IMR-90 (cell line): ENCODE measurements around the gene PHF21B.

Experiments
- CHD1 ChIP-seq: IDR thresholded peaks from 2 replicates; pipeline ENCODE4 v1.6.1; 2012; ENCODE audit warnings: low read depth, low read length, improper control_type of control experiment
- FOS ChIP-seq: fragments of 150-350 bp; IDR thresholded peaks from 2 replicates; pipeline ENCODE4 v1.6.1; 2016; ENCODE audit warnings: low read depth, low read length
- MAZ ChIP-seq: IDR thresholded peaks from 2 replicates; pipeline ENCODE4 v1.6.1; 2012; ENCODE audit warnings: low read depth, mild to moderate bottlenecking, low read length, improper control_type of control experiment, moderate library complexity, borderline replicate concordance
- MXI1 ChIP-seq: IDR thresholded peaks from 2 replicates; pipeline ENCODE4 v1.6.1; 2012; ENCODE audit warnings: low read depth, mild to moderate bottlenecking, low read length, moderate library complexity, borderline replicate concordance
- POLR2A ChIP-seq: IDR thresholded peaks from 2 replicates; pipeline ENCODE4 v1.6.1; 2012; ENCODE audit warnings: mild to moderate bottlenecking, low read depth, low read length
- RAD21 ChIP-seq: IDR thresholded peaks from 2 replicates; pipeline ENCODE4 v1.6.1; 2012; ENCODE audit warnings: low read length, improper control_type of control experiment
- RFX5 ChIP-seq: IDR thresholded peaks from 2 replicates; pipeline ENCODE4 v1.8.0; 2012; ENCODE audit warnings: low read depth, mild to moderate bottlenecking, low read length, moderate library complexity
- SMC3 ChIP-seq: fragments of 150-350 bp; IDR thresholded peaks from 2 replicates; pipeline ENCODE4 v1.6.1; 2016; ENCODE audit warnings: low read depth, mild to moderate bottlenecking, antibody characterized with exemption, low read length, moderate library complexity
- TF ChIP-seq, protein P1 (sequence below): conservative IDR thresholded peaks from 2 replicates; pipeline ENCODE4 v1.5.1; 2012; ENCODE audit warnings: mild to moderate bottlenecking, low read depth, low read length, improper control_type of control experiment
- TF ChIP-seq, protein P2 (sequence below): fragments of 150-350 bp; IDR thresholded peaks from 2 replicates; pipeline ENCODE4 v1.6.1; 2017; ENCODE audit warnings: mild to moderate bottlenecking, antibody characterized with exemption, low read length, low read depth
- TF ChIP-seq, protein P3 (sequence below): fragments of 150-350 bp; IDR thresholded peaks from 2 replicates; pipeline ENCODE4 v1.6.1; 2016; ENCODE audit warnings: low read depth, mild to moderate bottlenecking, low read length, moderate library complexity, borderline replicate concordance

DNA sequence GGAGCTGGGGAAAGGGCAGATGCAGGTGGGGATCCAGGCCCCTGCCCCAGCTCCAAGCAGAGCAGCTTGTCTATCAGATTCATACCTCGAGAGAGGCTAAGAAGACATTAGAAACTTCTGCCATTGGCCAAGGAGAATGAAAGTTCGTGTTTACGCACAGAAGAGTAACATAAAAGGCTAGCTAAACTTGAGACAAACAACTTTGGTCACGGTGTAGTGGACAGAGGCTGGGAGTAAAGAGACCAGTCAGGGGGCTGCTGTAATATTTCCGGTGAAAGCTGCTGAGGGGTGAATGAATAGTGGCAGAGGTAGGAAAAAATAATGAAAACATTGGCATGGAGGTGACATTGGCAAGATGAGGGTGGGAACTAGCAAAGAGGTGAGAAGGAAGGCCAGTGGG lies 22.9 kb downstream of the PHF21B start:
- TF ChIP-seq, protein P1, sequence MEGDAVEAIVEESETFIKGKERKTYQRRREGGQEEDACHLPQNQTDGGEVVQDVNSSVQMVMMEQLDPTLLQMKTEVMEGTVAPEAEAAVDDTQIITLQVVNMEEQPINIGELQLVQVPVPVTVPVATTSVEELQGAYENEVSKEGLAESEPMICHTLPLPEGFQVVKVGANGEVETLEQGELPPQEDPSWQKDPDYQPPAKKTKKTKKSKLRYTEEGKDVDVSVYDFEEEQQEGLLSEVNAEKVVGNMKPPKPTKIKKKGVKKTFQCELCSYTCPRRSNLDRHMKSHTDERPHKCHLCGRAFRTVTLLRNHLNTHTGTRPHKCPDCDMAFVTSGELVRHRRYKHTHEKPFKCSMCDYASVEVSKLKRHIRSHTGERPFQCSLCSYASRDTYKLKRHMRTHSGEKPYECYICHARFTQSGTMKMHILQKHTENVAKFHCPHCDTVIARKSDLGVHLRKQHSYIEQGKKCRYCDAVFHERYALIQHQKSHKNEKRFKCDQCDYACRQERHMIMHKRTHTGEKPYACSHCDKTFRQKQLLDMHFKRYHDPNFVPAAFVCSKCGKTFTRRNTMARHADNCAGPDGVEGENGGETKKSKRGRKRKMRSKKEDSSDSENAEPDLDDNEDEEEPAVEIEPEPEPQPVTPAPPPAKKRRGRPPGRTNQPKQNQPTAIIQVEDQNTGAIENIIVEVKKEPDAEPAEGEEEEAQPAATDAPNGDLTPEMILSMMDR = no peak
- TF ChIP-seq POLR2A = no peak
- TF ChIP-seq, protein P2, sequence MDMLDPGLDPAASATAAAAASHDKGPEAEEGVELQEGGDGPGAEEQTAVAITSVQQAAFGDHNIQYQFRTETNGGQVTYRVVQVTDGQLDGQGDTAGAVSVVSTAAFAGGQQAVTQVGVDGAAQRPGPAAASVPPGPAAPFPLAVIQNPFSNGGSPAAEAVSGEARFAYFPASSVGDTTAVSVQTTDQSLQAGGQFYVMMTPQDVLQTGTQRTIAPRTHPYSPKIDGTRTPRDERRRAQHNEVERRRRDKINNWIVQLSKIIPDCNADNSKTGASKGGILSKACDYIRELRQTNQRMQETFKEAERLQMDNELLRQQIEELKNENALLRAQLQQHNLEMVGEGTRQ = no peak
- no peak for TF ChIP-seq RFX5
- no peak for TF ChIP-seq RAD21
- TF ChIP-seq MXI1 = no peak
- TF ChIP-seq SMC3 = no peak
- no peak for TF ChIP-seq CHD1
- TF ChIP-seq, protein P3, sequence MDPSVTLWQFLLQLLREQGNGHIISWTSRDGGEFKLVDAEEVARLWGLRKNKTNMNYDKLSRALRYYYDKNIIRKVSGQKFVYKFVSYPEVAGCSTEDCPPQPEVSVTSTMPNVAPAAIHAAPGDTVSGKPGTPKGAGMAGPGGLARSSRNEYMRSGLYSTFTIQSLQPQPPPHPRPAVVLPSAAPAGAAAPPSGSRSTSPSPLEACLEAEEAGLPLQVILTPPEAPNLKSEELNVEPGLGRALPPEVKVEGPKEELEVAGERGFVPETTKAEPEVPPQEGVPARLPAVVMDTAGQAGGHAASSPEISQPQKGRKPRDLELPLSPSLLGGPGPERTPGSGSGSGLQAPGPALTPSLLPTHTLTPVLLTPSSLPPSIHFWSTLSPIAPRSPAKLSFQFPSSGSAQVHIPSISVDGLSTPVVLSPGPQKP = no peak
- TF ChIP-seq FOS = no peak
- no peak for TF ChIP-seq MAZ
